IMR-90 (cell line): ENCODE data around the gene MARCHF6.

Experiments used
- CTCF ChIP-seq: conservative IDR thresholded peaks from 2 replicates; pipeline ENCODE4 v1.5.1; 2012; ENCODE audit warnings: mild to moderate bottlenecking, low read depth, low read length, improper control_type of control experiment
- MAZ ChIP-seq: IDR thresholded peaks from 2 replicates; pipeline ENCODE4 v1.6.1; 2012; ENCODE audit warnings: low read depth, mild to moderate bottlenecking, low read length, improper control_type of control experiment, moderate library complexity, borderline replicate concordance
- NFE2L2 ChIP-seq: fragments of 150-350 bp; IDR thresholded peaks from 2 replicates; pipeline ENCODE4 v1.6.1; 2016; ENCODE audit warnings: low read depth, mild to moderate bottlenecking, low read length
- POLR2A ChIP-seq: IDR thresholded peaks from 2 replicates; pipeline ENCODE4 v1.6.1; 2012; ENCODE audit warnings: mild to moderate bottlenecking, low read depth, low read length
- RAD21 ChIP-seq: IDR thresholded peaks from 2 replicates; pipeline ENCODE4 v1.6.1; 2012; ENCODE audit warnings: low read length, improper control_type of control experiment
- USF2 ChIP-seq: fragments of 150-350 bp; IDR thresholded peaks from 2 replicates; pipeline ENCODE4 v1.6.1; 2017; ENCODE audit warnings: mild to moderate bottlenecking, antibody characterized with exemption, low read length, low read depth

- TF ChIP-seq USF2 (no peak), CTCF (no peak), RAD21 (no peak), MAZ (no peak), POLR2A (no peak), NFE2L2 (no peak)
These were observed 1.8 kb downstream of the MARCHF6 start for GRCh38 chr5:10355071-10355889.
